VCaP (cell line): Measurements from ENCODE around the gene TANGO2.

Experiments
- H3K27ac ChIP-seq: fragments of 450-650 bp; 2 replicates; pipeline ENCODE4 v1.5.1; 2017
- CTCF ChIP-seq: fragments of 450-650 bp; conservative IDR thresholded peaks from 2 replicates; pipeline ENCODE4 v1.5.1; 2017; ENCODE audit warnings: mild to moderate bottlenecking, moderate library complexity

The TANGO2 gene

GRCh38 chr22:20060700-20061480 lies 40.0 kb downstream of the TANGO2 start:
- no peak for TF ChIP-seq CTCF

DNA sequence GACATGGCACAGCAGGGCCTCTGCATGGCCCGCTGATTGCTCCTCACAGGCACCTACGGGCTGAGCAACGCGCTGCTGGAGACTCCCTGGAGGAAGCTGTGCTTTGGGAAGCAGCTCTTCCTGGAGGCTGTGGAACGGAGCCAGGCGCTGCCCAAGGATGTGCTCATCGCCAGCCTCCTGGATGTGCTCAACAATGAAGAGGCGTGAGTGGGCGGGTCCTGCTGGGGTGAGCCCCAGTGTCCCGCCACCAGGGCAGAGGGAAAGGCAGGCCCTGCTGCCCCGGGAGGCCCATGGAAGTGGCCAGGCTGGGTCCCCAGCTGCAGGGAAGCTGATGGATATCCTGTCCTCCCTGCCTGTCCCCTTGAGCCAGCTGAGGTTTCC lies 40.6 kb downstream of the TANGO2 start:
- no peak overlapping the region for H3K27ac ChIP-seq
- no peak for TF ChIP-seq CTCF

More at GRCh38 chr22:20060700-20061480, 40.0 kb downstream of the TANGO2 start:
- H3K27ac ChIP-seq: no peak overlapping the region

DNA sequence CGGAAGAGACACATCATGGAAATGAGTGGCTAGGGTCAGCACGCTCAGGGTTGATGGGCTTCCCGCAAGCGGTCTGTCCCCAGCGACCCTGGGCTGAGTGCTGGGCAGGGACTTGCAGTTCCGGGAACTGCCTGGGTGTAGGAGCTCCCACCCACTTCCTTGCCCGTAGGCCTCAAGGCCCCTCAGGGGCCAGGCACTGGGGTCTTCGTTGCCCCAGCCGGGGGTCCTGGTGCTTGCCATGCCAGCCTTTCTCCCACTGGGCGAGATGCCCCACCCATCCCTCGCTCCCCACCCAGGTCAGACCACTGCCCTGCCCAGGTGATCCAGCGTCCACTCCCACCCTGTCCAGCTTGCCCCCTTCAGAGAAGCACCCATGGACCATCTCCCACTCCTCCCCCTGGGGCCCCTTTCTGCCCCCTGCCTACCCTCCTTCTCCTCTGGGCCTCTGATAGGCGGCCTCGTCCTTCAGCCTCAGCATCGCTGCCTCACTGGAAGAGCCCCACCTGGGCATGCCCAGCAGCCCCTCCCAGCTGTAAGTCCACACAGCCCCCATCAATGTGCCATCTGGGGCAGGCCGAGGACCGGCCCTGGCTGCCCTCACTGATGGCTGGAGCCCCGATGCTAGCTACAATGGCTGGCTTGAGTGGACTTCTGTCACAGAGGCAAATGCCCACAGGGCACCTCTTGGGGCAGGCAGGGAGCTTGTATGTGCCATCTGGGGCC lies 41.3 kb downstream of the TANGO2 start:
- no peak for TF ChIP-seq CTCF
- H3K27ac ChIP-seq: no peak overlapping the region

- H3K27ac ChIP-seq: no peak overlapping the region
- no peak for TF ChIP-seq CTCF
Measured at GRCh38 chr22:20062766-20063083, 41.8 kb downstream of the TANGO2 start.

GRCh38 chr22:20063271-20064139 lies 42.6 kb downstream of the TANGO2 start:
- TF ChIP-seq CTCF: no peak
- H3K27ac ChIP-seq: no peak overlapping the region

DNA sequence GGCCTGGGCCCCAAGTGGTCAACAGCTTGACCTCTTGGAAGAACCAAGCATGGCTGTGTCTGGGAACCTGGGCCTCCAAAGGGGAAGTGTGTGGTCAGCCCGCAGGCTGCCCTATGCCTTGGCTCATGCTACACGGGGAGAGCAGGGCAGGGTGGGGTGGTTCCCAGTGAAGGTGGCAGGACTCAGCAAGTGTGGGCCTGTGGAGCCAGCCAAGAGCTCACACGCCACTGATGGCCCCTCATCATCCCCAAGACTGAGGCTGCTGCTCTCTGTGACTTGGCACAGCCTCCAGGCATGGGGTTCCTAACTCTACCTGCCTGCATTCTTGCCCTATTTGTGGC lies 43.2 kb downstream of the TANGO2 start:
- no peak for TF ChIP-seq CTCF
- H3K27ac ChIP-seq: no peak overlapping the region

- TF ChIP-seq CTCF: no peak
Measured at GRCh38 chr22:20064545-20065262, 43.8 kb downstream of the TANGO2 start.

More at GRCh38 chr22:20064545-20065262, 43.8 kb downstream of the TANGO2 start:
- no peak overlapping the region for H3K27ac ChIP-seq
